Measurements from ENCODE around the gene TMCO4.

Gene TMCO4

DNA sequence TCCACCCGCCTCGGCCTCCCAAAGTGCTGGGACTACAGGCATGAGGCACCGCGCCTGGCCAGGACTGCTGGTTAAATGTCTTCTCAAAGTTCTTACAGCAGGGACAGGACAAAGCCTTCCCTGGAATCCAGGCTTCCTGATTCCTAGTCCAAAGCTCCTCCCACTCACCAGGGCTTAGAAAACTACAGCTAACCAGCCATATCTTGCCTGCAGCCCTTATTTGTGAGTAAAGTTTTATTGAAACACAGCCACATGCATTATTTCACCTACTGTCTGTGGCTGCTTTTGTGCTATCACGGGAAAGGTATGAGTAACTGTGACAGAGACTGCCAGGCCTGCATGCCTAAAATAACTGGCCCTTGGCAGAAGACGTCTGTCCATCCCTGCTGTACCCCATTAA lies 24.4 kb downstream of the TMCO4 start:
- DNase-seq: no peak

DNA sequence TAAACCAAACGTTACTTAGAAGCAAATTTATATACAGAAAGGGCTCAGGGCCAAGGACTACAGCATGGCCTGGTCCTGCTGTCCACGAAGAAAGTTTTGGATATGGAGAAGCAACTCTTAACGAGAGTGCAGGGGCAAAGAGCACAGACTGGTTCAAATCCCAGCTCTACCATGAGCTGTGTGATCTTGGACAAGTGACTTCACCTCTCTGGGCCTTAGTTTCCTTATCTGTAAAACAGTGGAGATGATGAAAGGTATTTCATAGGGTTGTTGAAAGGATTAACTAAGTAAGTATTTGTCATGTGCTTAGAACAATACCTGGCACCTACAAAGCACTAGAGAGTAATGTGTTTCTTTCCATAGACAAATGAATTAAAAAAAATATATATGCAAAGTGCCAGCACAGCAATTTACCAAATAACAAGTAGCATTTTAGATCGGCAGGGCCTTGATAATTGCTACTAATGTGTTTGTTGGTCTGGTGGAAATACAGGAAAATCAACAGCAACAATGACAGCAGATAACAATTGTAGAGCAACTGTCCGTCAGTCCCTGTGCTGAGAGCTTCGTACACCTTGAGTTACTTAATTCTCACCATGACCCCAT lies 25.4 kb downstream of the TMCO4 start:
- DNase-seq: no peak

DNA sequence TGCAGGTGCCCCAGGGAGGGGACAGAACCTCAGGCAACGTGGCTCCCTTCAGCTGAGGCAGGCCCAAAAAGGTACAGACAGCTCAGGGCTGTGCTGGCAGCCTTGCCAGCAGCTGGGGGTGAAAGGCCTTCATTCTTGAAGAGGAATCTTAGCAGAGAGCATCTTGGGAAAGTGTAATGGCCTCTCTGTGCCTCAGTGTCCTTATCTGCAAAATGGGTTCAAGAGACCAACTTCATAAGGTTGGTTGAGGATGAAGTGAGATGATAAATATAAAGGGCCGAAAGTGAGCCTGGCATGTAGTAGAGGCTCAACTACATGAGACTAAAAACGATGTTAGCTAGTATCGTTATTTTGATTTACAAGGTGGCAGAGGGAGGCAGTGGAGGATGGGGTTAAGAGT lies 26.2 kb downstream of the TMCO4 start:
- no peak for DNase-seq

DNA sequence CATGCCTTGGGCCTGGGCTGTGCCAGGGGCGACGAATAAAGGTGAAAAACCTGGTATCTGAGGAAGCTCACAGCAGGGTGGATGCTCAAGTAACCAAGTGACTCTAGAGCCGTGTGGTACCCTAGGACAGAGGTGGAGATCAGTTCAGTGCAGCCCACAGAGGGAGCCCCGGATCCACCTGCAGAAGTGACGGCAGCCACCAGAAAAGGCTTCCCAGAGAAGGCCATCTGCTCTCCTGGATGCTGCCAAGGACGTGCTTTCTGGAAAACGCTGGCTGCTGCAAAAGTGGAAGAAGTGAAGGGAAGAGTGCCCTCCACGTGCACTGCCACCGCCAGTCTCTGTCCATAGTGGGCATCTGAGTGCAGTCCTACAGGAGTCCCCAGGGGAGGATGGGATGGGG lies 27.7 kb downstream of the TMCO4 start:
- DNase-seq: no peak

DNA sequence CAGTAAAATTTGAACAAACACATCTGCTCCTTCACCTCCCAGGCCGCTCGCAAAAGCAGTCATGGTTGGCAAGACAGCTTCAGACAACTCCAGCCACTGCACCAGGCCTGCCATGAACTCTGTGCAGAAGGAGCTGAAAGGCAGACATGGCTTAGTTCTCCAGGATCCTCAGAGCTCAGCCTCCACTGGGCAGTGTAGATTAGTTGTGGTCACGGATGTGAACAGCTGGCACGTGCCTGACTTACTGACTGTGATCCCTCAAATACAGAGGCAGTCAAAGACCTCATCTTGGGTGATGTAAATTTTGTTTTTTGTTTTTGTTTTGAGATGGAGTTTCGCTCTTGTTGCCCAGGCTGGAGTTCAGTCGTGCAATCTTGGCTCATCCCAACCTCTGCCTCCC lies 28.4 kb downstream of the TMCO4 start:
- no peak for DNase-seq

DNA sequence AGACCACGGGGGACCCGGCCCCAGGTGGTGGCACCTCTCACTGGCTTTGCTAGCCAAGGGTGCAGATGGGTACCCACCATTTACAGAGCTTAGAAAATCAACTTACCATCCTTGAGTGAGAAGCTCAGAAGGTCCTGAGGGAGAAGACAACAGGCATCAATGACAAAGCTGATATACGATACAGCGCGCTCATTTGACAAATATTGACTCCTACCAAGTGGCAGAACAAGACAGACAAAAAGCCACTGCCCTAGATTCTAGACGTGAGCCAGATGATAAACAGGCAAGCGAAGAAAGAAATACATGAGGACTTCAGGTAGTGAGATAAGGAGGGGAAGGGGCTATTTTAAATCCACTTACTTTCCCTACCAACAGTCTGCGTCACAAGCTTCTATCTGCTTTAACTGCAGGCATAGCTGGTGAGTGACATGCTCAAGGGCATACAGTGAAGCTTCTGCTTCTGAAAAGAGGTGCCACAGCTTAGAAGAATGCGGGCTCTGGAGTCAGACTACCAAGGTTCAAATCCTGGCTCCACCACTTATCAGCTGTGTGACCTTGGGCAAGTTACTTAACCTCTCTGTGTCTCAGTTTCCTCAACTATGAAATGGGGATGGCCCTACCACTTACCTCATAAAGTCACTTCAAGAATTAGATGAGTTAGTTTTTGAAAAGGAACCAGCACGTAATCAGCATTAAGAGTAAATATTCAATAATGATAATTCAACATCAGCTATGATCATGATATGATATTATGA lies 29.1 kb downstream of the TMCO4 start:
- DNase-seq: no peak

DNA sequence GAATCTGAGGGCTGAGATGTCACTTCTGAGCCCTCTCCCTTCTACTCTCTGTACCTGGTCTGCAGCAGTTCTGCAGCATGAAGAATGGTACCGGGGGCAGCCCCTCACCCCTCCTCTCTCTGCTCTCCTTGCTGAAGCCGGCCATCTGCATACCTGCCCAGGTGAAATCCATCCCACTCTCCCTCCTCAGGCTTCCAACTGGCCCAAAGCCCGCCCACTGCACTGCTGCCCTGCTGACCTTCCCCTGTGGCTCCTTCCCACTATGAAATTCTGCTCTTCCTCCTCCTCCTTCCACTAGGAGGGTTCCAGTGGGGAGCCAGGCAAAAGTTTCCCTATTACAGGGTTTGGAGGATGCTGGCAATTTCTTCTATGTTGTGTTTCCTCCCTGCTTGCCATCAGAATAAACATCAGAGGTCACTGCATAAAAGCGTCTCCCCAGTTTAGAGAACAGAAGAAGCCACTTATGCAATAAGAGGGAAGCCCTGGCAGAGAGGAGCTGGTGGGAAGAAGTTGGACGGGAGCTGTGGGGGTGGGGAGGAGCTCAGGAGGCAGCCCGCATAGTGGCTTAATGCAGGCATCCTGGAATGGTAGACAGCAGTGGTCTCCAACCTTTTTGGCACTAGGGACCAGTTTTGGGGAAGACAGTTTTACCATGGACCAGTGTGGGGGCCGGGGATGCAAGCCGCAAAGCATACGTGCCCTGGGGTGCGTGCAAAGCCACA lies 30.3 kb downstream of the TMCO4 start:
- DNase-seq: no peak

DNA sequence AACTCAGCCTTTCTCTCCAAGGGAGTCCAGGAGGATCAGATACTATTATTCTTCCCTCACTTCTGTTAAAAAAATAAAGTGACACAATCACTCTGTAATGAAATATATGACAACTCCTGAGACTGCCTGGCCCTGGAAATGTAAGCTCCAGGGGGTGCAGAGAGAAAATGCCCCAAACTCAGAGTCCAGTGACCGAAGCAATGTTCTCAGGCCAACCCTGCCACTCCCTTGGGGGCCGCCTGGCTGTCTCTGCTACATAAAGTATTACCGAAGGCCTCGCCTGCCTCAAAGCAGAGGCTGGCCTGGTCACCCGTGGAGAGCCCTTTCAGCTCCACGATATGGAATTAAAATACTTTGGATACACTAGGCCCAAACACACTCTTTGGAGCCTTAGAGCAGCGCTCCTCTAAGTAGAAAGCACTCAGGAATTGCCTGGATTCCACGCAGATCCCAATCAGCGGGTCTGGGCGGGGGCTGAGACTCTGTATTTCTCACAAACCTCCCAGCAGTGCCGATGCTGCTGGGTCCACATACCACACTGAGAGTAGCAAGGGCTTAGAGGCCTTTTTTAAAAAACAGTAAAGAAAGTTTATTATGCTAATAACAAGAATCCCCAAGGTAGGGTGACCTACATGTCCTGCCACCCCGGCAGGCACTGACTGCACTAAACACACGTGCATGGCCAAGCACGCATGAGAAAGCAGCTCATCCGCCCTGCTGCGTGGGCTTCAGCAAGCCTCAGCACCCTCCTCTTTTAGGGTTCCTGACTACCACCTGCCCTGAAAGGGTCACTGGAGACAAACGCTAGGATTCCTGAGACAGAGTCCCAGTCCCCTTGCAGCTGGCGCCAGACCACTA lies 31.1 kb downstream of the TMCO4 start:
- DNase-seq: no peak

DNA sequence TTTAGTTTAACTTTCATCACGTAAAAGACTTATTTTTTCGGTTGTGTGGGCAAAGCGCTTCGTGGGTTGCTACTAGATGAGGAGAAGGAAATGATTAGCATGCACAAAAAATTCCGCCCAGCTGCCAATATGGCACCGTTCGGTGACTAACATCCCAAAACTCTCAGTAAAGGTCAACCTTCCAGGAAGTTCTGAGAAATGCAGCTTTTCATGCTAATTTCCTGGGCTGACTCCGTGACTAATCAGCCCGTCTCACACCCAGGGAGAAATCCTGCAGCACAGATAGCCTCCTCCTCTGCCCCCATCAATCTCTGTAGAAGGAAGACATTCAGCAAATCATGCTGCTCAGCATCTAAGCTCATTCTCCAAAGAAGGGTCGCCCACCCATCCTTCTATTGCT lies 34.1 kb downstream of the TMCO4 start:
- peak; percentile 95 for DNase-seq

DNA sequence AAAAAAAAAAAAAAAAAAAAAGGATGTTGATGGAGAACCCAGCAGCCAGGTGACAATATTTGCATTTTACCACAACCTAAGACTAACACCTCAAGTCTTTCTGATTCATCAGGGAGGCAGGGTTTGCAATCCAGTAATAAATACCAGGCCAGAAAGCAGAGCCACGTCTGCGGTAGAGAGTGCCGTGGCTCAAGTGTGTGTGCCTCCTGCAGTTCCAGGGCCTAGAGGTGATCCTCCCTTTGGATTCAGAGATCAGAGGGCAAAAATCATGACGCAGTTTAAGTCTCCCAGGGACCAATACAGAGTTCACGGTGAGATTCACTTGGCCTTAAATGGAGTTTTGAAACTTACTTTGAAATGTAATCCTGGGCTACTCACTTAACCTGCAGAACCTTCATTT lies 34.9 kb downstream of the TMCO4 start:
- DNase-seq: peak; percentile 49

DNA sequence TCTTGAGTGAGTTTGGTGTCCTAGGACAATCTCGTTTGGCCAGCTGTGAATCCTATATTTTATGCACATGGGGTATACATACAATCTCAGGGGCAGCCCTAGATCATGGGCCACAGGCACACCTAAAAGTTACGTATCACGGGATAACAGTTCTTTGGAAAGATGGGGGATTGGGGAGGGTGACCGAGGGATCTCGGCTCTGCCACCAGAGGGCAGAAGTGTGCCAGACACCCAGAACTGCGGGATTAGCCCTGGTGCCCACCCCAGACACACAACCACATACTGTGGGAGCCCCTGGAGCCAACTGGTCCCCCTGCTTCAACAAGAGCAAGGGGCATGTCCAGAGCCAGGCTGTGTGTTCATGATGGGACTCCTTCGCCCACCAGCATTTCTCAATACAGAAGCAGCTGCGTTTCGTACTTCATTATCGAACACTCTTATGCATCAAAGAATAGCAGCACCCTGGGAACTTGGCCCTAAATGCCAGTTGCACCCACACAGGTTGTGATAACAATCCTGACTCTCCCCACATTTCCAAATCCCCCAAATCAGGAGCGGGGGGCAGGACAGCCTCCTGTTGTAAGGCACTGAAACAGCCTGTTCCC lies 37.4 kb downstream of the TMCO4 start:
- no peak for DNase-seq

DNA sequence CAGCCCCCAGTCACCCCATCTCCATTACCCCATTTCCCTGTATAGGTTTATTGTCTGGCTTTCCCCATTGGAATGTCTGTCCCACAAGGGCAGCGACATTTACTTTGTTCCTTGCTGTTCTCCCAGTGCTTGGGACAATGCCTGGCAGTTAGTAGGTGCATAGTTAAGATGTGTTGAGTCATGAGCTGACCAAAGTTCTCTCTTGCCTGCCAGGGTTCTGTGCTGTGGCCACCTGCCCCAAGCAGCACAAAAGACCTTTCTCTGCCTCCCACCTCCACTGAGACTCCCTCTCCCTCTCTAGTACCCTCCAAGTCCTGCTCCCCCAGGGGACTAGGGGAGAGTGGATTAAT lies 40.0 kb downstream of the TMCO4 start:
- peak; percentile 33 for DNase-seq

DNA sequence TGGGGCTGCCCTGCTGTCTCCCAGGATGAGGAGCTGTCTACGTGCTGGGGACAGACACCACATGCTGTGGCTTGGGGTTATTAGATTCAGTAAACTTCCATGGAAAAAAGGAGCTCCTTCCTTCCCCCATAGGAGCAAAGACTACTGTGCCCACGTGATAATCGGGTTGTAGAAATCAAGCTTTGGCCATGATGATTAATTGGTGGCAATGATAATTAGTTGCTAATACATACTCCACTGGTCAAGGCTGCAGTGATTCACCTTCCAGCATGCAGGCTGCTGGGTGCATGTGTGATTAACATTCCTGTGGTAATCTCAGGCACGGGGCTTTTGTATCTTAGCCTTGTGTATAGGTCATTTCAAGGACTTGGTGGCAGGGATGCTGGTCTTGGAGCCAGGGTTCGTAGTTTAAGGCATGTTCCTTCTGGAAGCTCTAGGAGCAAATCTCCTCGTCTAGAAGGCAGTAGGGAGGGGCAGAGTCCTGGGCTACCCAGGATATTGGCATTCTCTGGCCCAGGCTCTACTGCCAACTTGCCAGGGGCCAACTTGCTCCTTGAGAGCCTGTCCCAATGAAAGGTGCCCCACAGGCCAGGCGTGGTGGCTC lies 41.4 kb downstream of the TMCO4 start:
- peak; percentile 91 for DNase-seq

DNA sequence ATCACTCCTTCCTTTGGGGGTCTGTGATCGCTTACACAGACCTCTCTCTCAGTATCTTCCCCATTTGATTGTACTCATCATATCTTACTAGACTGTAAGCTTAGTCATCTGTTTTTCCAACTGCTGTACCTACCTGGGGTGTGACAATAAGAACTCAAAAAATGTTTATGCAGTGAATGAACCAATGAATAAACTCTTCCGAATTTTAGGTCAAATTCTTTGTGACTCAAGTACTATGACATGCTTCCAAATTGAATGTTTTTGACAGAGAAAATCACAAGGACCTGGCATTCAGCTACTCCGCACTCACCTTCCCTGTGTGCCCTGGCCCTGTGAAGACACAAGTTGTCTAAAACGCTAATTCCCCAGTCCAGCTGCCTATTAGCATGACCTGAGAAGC lies 42.1 kb downstream of the TMCO4 start:
- DNase-seq: no peak

DNA sequence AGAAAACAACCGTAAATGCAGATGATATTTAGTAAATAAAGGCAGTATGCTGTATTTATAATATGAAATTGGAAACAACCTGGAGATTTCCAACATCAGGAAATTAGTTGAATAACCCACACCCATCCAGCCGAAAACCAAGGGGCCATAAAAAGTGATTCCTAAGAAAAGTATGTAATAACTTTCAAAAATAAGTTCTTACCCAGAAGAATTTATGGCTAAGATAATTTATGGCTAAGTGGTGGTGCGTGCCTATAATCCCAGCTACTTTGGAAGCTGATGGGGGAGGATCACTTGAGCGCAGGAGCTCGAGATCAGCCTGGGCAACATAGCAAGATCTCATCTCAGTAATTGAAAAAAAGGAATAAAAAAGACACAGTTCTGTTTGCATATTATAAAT lies 43.2 kb downstream of the TMCO4 start:
- peak; percentile 75 for DNase-seq

DNA sequence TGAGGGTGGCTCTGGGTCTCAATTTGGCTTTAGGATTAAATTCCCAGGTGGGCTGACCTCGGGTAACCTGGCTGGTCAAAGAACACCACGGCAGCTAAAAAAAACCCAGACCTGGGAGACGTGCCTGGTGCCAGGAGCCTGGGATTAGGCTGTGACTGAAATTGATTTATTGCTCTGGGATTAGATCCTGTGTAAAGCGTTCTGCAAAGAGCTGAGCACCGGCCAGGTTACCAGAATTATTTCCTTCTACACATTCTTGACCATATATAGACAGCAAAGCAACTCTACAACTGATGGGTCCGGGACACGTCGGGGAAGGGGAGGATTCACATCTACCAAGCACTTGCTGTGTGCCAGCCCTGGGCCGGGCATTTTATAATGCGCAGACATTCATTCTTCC lies 45.2 kb downstream of the TMCO4 start:
- DNase-seq: peak; percentile 40

DNA sequence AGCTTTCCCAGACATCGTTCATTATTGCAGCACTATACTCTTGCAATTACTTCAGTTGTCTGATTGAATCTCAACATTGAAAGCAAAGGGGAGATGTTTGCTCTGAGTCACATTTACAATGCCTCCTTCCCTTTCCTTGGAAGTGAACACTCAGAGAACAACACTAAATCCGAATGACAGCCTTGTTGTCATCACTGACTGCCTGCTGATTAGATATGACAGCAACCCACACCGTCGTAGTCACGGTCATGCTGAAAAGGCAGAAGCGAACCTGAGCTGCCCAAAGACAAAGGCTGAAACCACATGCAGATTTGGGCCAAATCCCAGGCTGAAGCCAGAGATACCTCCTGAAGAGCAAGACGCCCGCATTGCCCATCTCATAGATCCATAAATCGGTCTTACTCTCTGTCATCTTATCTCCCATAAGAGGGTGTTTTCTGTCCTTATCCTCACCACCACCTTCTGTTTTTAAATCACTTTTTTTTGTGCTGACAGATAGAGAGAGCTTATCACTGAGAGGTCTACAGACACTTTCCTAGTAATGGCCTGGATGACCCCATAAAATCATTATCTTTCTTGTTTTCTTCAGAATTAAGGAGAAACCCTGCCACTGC lies 47.5 kb downstream of the TMCO4 start:
- no peak for DNase-seq

DNA sequence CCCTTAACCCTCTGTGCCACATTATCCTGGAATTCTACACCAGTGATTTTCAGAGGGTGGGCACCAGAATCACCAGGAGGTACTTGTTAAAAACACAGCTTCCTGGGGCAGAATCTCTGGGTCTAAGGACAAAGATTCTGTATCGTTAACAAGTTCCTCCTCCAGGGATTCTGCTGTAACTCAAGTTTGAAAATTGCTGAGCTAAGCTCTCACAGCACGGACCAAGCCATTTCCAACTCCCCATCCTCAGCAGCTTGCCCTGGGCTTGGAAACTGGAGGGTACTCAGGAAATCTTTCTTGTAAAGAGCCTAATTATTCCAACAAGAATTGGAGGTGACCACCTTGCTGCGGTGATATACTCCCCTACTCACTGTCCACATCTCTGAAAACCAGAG lies 48.8 kb downstream of the TMCO4 start:
- no peak for DNase-seq

DNA sequence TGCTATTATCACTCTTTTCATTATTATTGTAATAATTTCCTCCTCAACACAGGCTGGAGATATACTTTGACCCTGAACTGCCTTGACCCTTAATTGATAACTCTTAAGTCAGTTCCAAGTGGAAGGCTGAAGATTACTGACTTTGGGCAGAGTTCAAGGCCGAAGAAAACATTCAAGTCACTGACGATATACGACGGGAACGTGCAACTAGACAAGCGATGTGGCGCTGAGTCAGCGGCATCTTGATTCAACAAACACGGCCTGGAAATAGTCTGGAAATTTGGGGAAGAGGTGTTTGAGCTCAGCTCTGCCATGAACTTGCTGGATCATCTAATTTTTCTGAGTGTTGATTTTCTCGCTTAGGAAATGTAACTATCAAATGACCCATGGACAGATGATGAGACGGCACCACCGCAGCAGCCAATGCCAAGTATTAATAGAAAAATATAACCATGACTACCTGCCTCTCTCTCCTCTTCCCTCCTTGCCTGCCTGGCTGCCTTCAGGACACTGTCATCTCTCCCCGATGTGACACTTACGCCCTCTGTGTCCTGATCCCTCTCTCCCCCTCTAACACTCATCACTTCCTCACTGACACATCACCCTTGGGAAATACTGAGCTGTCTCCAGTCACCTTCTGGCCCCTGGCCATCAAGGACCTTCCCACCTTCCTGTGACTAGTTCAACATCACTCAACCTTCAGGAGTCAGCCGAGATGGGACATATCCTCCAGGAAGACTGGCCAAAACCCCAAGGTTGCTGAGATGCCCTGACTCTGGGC lies 49.4 kb downstream of the TMCO4 start:
- DNase-seq: no peak

DNA sequence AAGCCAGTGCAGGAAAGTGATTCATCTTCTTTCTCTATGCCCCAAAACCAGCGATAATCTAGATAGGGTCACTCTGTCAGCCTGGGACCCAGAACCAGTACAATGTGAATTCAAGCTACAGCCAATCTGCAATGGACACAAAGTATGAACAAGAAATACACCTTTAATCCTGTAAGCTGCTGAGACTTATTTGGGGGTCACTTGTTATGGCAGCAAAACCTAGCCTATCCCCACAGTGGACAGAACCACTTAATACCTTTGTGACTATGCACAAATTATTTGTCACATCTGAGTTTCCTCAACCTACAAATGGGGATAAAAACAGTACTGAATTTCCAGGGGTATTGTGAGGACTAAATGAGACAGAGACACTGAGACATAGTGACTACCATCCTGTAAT lies 50.0 kb downstream of the TMCO4 start:
- no peak for DNase-seq

DNA sequence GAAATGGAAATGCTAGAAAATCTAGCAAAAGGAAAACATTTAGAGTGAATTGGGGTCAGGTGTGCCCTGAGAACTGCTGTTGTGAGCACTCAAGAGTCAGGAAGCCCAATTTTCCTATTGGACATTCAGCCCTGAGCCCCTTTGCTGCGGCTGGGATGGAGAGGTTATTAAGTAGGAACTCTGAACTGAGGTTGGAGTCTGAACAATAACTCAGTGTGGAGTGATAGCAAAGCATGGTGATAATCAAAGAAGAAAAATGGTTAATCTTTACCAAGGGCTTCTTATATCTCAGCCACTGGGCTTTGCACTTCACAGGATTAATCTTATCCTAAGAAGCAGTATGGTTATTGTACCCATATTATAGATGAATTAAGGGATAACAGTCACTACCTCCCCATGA lies 52.0 kb downstream of the TMCO4 start:
- no peak for DNase-seq

Data from fibroblast of skin of abdomen (primary cell).